ENCODE results near the gene NAALADL2. TPM values are rescaled to one million over a fixed set of nuclear protein-coding genes. Genes with fewer than 3 reads are reported as not detected.

The NAALADL2 gene
- total RNA-seq, 1 experiment from 2014 or later: 1.6 TPM

DNA sequence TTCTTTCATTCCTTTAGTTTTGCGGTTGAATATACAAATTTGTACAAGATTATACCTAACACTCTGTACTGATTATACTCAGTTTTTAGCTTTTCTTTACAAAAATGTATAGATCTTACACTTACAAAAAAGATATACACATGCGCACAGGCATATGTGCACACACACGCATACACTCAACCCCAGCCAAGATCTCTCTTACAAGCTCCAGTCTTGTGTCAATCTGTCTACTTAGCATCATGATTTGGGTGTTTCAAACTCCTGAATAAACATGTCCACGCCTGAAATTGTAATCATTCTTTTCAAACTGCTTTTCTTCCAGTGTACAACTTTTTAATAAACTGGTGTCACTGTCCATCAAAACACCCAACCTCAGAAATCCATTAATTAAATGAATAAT is 180.7 kb downstream of the NAALADL2 start:
- H2BK5ac ChIP-seq (ENCODE audit: insufficient read length, low read length): no peak overlapping the region
- H3K18ac ChIP-seq (ENCODE audit: insufficient read length, low read depth, low read length): no peak overlapping the region
- no CpG with 5 or more reads among the region's 4 CpGs for WGBS (ENCODE audit: extremely low coverage, insufficient read length, low lambda C conversion rate)
- H2AK5ac ChIP-seq (ENCODE audit: insufficient read length, low read length): no peak overlapping the region
- Mint-ChIP-seq H3K27ac (no peak overlapping the region), H3K36me3 (ENCODE audit: insufficient read depth in 1 of 3, low read depth in 3 of 3) (0 out of 7 replicates have a peak, but pooled peaks cover 0 to 3% (median 0%) of the 10 kb centered on the region in 3 experiments), H3K9me3 (no peaks in the 10 kb centered on the region), H3K4me3 (no peak overlapping the region), H3K27me3 (ENCODE audit: low read depth) (no peaks in the 10 kb centered on the region), H3K4me1 (no peaks in the 10 kb centered on the region)
- H3K27ac ChIP-seq (ENCODE audit: insufficient read length, low read depth, low read length): no peak overlapping the region
- TF ChIP-seq, protein P1, sequence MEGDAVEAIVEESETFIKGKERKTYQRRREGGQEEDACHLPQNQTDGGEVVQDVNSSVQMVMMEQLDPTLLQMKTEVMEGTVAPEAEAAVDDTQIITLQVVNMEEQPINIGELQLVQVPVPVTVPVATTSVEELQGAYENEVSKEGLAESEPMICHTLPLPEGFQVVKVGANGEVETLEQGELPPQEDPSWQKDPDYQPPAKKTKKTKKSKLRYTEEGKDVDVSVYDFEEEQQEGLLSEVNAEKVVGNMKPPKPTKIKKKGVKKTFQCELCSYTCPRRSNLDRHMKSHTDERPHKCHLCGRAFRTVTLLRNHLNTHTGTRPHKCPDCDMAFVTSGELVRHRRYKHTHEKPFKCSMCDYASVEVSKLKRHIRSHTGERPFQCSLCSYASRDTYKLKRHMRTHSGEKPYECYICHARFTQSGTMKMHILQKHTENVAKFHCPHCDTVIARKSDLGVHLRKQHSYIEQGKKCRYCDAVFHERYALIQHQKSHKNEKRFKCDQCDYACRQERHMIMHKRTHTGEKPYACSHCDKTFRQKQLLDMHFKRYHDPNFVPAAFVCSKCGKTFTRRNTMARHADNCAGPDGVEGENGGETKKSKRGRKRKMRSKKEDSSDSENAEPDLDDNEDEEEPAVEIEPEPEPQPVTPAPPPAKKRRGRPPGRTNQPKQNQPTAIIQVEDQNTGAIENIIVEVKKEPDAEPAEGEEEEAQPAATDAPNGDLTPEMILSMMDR (conservative IDR thresholded peaks at IDR 0.05): no peak
- H2AFZ ChIP-seq (ENCODE audit: low read length): no peak overlapping the region
- no peak overlapping the region for H2BK20ac ChIP-seq (ENCODE audit: low read depth, low read length, poor library complexity, severe bottlenecking)
- no peak overlapping the region for H2BK15ac ChIP-seq (ENCODE audit: low read depth, low read length)
- H3T11ph ChIP-seq (ENCODE audit: low read length): no peak overlapping the region
- no peak overlapping the region for H3K23ac ChIP-seq (ENCODE audit: insufficient read length, low read depth, low read length)
- H3K14ac ChIP-seq (ENCODE audit: insufficient read depth, low read length): no peak overlapping the region
- DNase-seq: no peak
- no peak overlapping the region for H4K91ac ChIP-seq (ENCODE audit: insufficient read length, low read depth, low read length)
- no peaks in the 10 kb centered on the region for H3K79me1 ChIP-seq (ENCODE audit: insufficient read depth, low read depth, low read length, poor library complexity, severe bottlenecking)
- H4K5ac ChIP-seq (ENCODE audit: insufficient read length, low read depth, low read length): no peak overlapping the region
- no peaks in the 10 kb centered on the region for H3K79me2 ChIP-seq (ENCODE audit: insufficient read depth, low read length)
- H3K9ac ChIP-seq (ENCODE audit: extremely low read depth, insufficient read length, low read length): no peak overlapping the region
- no peaks in the 10 kb centered on the region for H3K4me1 ChIP-seq (ENCODE audit: insufficient read depth, low read length)
- H2BK12ac ChIP-seq (ENCODE audit: insufficient read length, low read depth, low read length): no peak overlapping the region
- H3K4ac ChIP-seq (ENCODE audit: low read depth, low read length): no peak overlapping the region
- H3K27me3 ChIP-seq (ENCODE audit: insufficient read depth, low read length): no peaks in the 10 kb centered on the region
- no peaks in the 10 kb centered on the region for H3K9me3 ChIP-seq (ENCODE audit: control insufficient read depth, low read depth, low read length)
- H4K20me1 ChIP-seq (ENCODE audit: control insufficient read depth, insufficient read depth, insufficient read length): no peaks in the 10 kb centered on the region
- no peak overlapping the region for H4K8ac ChIP-seq (replicated peaks; ENCODE audit: insufficient read length, low read depth, low read length)
- no peak overlapping the region for H3K4me2 ChIP-seq (ENCODE audit: insufficient read depth, insufficient read length, low read length)
- no peak overlapping the region for H3K56ac ChIP-seq (ENCODE audit: insufficient read length, low read depth, low read length)
- H2BK120ac ChIP-seq (ENCODE audit: low read depth, low read length, poor library complexity, severe bottlenecking): no peak overlapping the region
- H3K23me2 ChIP-seq (ENCODE audit: insufficient read length, low read depth, low read length, poor library complexity, severe bottlenecking): no peaks in the 10 kb centered on the region

Data from H9 (cell line).